ENCODE measurements around the gene CIAPIN1. TPM values are rescaled to one million over a fixed set of nuclear protein-coding genes. Genes with fewer than 3 reads are reported as not detected.

The CIAPIN1 gene
- polyA plus RNA-seq, 1 of the 3 experiments (the other 2 are of a cell fraction): 43.6 TPM

DNA sequence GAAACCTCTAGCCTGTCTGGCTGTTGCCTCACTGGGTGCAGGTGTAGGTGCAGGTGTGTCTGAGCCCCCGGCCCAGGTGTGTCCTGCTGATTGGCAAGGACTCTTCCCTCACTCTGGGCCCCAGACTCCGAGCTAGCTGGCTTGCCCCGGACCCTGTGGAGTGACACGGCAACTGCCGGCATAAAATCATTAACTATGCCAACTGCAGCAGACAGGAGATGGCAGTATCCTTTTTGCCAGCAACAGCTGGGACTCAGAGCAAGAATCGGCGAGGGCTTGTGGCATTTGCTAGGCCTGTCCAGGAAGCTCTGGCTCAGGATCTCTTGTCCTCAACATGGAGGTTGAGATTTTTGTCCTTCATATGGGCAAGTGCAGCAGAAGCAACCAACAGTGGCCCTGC is 20.8 kb downstream of the CIAPIN1 start:
- no peaks in the 10 kb centered on the region for H3K4me1 ChIP-seq (ENCODE audit: control insufficient read depth in 1 of 2, insufficient read depth in 2 of 2, low read depth in 1 of 2, low read length in 1 of 2)
- no peak for DNase-seq
- no peaks in the 10 kb centered on the region for H4K20me1 ChIP-seq (ENCODE audit: insufficient read depth)
- H3K79me2 ChIP-seq (ENCODE audit: insufficient read depth): no peaks in the 10 kb centered on the region
- no peaks in the 10 kb centered on the region for H3K27me3 ChIP-seq (ENCODE audit: insufficient read depth)
- peaks cover 19 to 30% of the 10 kb centered on the region in 2 experiments for H3K36me3 ChIP-seq (replicated peaks in 1 of 2; ENCODE audit: control insufficient read depth in 1 of 2, insufficient read depth in 2 of 2, low read length in 1 of 2)
- WGBS (ENCODE audit: low lambda C conversion rate): 76% methylated on average over 3 of the region's 7 CpGs
- peaks cover 3% of the 10 kb centered on the region for H3F3A ChIP-seq (replicated peaks; ENCODE audit: insufficient read depth)
- no peak for TF ChIP-seq EP300 (IDR thresholded peaks at IDR 0.05; ENCODE audit: borderline replicate concordance in 1 of 2, low read depth in 1 of 2, low read length in 1 of 2)
- no peak for TF ChIP-seq YY1 (IDR thresholded peaks at IDR 0.05; ENCODE audit: low read depth)
- TF ChIP-seq RXRA (IDR thresholded peaks at IDR 0.05; ENCODE audit: borderline replicate concordance, low read depth): no peak
- TF ChIP-seq, protein P1, sequence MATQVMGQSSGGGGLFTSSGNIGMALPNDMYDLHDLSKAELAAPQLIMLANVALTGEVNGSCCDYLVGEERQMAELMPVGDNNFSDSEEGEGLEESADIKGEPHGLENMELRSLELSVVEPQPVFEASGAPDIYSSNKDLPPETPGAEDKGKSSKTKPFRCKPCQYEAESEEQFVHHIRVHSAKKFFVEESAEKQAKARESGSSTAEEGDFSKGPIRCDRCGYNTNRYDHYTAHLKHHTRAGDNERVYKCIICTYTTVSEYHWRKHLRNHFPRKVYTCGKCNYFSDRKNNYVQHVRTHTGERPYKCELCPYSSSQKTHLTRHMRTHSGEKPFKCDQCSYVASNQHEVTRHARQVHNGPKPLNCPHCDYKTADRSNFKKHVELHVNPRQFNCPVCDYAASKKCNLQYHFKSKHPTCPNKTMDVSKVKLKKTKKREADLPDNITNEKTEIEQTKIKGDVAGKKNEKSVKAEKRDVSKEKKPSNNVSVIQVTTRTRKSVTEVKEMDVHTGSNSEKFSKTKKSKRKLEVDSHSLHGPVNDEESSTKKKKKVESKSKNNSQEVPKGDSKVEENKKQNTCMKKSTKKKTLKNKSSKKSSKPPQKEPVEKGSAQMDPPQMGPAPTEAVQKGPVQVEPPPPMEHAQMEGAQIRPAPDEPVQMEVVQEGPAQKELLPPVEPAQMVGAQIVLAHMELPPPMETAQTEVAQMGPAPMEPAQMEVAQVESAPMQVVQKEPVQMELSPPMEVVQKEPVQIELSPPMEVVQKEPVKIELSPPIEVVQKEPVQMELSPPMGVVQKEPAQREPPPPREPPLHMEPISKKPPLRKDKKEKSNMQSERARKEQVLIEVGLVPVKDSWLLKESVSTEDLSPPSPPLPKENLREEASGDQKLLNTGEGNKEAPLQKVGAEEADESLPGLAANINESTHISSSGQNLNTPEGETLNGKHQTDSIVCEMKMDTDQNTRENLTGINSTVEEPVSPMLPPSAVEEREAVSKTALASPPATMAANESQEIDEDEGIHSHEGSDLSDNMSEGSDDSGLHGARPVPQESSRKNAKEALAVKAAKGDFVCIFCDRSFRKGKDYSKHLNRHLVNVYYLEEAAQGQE (IDR thresholded peaks at IDR 0.05; ENCODE audit: low read depth, low read length): no peak
- no peak for TF ChIP-seq CHD2 (IDR thresholded peaks at IDR 0.05; ENCODE audit: low read length, partially characterized antibody)
- TF ChIP-seq RFX5 (IDR thresholded peaks at IDR 0.05; ENCODE audit: low read length): no peak
- no peak for TF ChIP-seq FOXJ3 (CRISPR knock-in tag; IDR thresholded peaks at IDR 0.05)
- TF ChIP-seq POLR2AphosphoS5 (IDR thresholded peaks at IDR 0.05; ENCODE audit: low read depth, low read length): no peak
- TF ChIP-seq, protein P2, sequence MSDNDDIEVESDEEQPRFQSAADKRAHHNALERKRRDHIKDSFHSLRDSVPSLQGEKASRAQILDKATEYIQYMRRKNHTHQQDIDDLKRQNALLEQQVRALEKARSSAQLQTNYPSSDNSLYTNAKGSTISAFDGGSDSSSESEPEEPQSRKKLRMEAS (IDR thresholded peaks at IDR 0.05; ENCODE audit: low read depth): no peak
- no peak for TF ChIP-seq RAD21 (IDR thresholded peaks at IDR 0.05; ENCODE audit: low read length)
- TF ChIP-seq FOSL2 (IDR thresholded peaks at IDR 0.05; ENCODE audit: borderline replicate concordance, low read depth): no peak
- TF ChIP-seq, protein P3, sequence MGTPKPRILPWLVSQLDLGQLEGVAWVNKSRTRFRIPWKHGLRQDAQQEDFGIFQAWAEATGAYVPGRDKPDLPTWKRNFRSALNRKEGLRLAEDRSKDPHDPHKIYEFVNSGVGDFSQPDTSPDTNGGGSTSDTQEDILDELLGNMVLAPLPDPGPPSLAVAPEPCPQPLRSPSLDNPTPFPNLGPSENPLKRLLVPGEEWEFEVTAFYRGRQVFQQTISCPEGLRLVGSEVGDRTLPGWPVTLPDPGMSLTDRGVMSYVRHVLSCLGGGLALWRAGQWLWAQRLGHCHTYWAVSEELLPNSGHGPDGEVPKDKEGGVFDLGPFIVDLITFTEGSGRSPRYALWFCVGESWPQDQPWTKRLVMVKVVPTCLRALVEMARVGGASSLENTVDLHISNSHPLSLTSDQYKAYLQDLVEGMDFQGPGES (IDR thresholded peaks at IDR 0.05; ENCODE audit: low read depth, low read length): no peak
- no peak overlapping the region for H3K27ac ChIP-seq (ENCODE audit: low read depth in 2 of 2, low read length in 1 of 2)
- ChIA-PET CTCF (interaction anchor here (0.7 to 11.7 kb wide), 6 partner anchors 8 to 126 kb away, joined by 3 to 426 read pairs (median 4); partner anchors contain the start of gene POLR2C), POLR2A (interaction anchor here (0.9 kb wide), 1 partner anchor 107 kb away, joined by 3 read pairs; no protein-coding TSS in a partner anchor)
- no peak overlapping the region for H3K4me3 ChIP-seq (ENCODE audit: low read depth in 2 of 2, low read length in 1 of 2)
- no peaks in the 10 kb centered on the region for H3K9me3 ChIP-seq
- H3K9ac ChIP-seq: no peak overlapping the region
- H3K9me2 ChIP-seq: no peaks in the 10 kb centered on the region
- no peak overlapping the region for H2AFZ ChIP-seq (ENCODE audit: low read depth)
- H3K4me2 ChIP-seq: no peak overlapping the region

DNA sequence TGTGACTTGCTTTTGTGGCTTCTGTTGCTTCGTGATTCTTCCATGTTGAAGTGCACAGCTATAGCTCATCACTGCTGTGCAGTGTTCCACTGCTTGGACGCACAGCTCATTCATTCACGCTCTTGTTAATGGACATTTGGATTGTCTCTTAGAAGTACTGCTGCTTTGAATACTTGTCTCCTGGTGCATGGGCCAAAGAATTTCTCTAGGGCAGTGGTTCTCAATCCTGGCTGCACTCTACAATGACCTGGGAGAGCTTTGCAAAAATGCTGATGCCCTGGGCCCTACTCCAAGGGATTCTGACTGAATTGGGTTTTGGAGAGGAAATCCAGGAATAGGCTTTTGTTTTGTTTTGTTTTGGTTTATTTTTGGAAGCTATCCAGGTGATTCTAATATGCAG is 22.6 kb downstream of the CIAPIN1 start:
- no peak overlapping the region for H3K27ac ChIP-seq (ENCODE audit: low read depth in 2 of 2, low read length in 1 of 2)
- H4K20me1 ChIP-seq (ENCODE audit: insufficient read depth): no peaks in the 10 kb centered on the region
- no peak overlapping the region for H2AFZ ChIP-seq (ENCODE audit: low read depth)
- no peak for DNase-seq
- peaks cover 0 to under 1% of the 10 kb centered on the region in 2 experiments; a peak in 1 of 4 replicates for H3K4me1 ChIP-seq (ENCODE audit: control insufficient read depth in 1 of 2, insufficient read depth in 2 of 2, low read depth in 1 of 2, low read length in 1 of 2)
- ChIA-PET CTCF (interaction anchor here (0.7 to 17.3 kb wide), 5 partner anchors 14 to 123 kb away, joined by 3 to 544 read pairs (median 7); no protein-coding TSS in a partner anchor), POLR2A (interaction anchor here (0.8 kb wide), 1 partner anchor 95 kb away, joined by 3 read pairs; no protein-coding TSS in a partner anchor)
- H3K9me2 ChIP-seq: no peaks in the 10 kb centered on the region
- peaks cover 12 to 16% of the 10 kb centered on the region in 2 experiments for H3K36me3 ChIP-seq (replicated peaks in 1 of 2; ENCODE audit: control insufficient read depth in 1 of 2, insufficient read depth in 2 of 2, low read length in 1 of 2)
- no peaks in the 10 kb centered on the region for H3K79me2 ChIP-seq (ENCODE audit: insufficient read depth)
- TF ChIP-seq YY1 (IDR thresholded peaks at IDR 0.05; ENCODE audit: low read depth): no peak
- no peak for TF ChIP-seq FOXM1 (IDR thresholded peaks at IDR 0.05; ENCODE audit: low read depth)
- TF ChIP-seq TCF12 (IDR thresholded peaks at IDR 0.05): no peak
- no peak for TF ChIP-seq GATA2 (CRISPR knock-in tag; IDR thresholded peaks at IDR 0.05)
- TF ChIP-seq SIN3A (IDR thresholded peaks at IDR 0.05; ENCODE audit: borderline replicate concordance, low read depth, low read length): no peak
- TF ChIP-seq SMC3 (IDR thresholded peaks at IDR 0.05; ENCODE audit: low read depth, low read length): no peak
- TF ChIP-seq RXRA (IDR thresholded peaks at IDR 0.05; ENCODE audit: borderline replicate concordance, low read depth): no peak
- no peak for TF ChIP-seq RFX5 (IDR thresholded peaks at IDR 0.05; ENCODE audit: low read length)
- no peak for TF ChIP-seq NFIC (IDR thresholded peaks at IDR 0.05; ENCODE audit: borderline replicate concordance)
- H3K4me3 ChIP-seq (ENCODE audit: low read depth in 2 of 2, low read length in 1 of 2): no peak overlapping the region
- WGBS (ENCODE audit: low lambda C conversion rate): 96% methylated on average over 3 of the region's 3 CpGs
- no peak overlapping the region for H3K9ac ChIP-seq
- H3K4me2 ChIP-seq: no peak overlapping the region
- H3F3A ChIP-seq (replicated peaks; ENCODE audit: insufficient read depth): peaks cover 3% of the 10 kb centered on the region
- no peaks in the 10 kb centered on the region for H3K9me3 ChIP-seq
- H3K27me3 ChIP-seq (ENCODE audit: insufficient read depth): no peaks in the 10 kb centered on the region
